ENCODE data around the gene TDRD10.
"Not testable (repeated sequence)": the region's sequence is repeated elsewhere in the genome, so short reads cannot be mapped to it uniquely, and the experiment has no call there.

The TDRD10 gene

DNA sequence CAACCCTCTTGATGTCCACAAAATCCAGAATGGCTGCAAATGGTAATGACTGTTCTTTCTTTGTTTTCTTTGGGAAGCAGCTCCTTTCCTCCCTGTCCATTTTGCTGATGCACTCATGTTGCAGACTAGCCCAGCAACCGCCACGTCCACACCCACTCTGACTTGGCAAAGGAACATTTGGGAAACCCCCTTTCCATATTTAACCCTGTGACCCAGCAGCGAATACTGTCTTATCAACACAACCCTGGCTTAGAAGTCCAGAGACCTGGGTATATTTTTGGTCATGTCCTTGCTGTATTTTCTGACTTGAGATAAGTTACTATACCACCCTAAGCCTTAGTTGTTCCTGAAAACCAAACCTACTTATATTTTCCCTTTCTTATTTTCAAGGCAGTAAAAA, 18.3 kb downstream of the TDRD10 start:
- no peak for DNase-seq

DNA sequence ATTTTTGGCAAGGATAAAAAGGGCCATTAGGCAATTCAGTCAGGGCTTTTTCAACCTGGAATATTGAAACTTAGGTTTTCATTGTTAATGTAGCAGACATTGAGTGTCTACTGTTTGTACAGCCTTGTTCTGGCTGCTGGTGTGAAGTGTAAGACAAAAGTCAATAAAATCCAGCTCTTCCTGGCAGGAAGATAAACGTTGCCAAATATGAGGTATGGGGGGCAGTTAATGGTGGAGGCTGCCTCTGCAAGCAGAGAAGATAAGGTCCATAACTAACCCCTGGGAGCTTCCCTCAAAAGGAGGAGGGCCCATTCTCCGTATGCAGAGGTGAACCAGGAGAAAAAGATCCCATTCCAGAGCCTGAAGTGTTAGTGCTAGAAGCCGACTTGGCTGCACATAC, 19.7 kb downstream of the TDRD10 start:
- no peak for DNase-seq

GRCh38 chr1:154524881-154525280, 22.9 kb downstream of the TDRD10 start:
- DNase-seq = no peak

DNA sequence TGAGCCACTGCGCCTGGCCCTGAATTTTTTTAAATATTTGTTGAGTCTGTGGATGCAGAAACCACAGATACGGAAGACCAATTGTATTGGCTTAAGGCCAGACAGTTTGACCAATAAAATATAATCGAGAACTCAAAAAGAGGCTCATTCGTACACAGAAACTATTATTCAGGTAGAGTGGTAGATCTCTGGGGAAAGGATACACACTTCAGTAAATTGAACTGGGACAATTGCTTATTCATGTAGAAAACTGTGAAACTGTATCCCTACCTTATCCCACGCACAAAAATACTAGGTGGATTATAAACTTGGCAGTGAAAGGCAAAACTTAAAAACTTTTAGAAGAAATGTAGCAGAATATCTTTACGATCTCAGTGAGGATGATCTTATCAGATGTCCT, 25.2 kb downstream of the TDRD10 start:
- DNase-seq = no peak

DNA sequence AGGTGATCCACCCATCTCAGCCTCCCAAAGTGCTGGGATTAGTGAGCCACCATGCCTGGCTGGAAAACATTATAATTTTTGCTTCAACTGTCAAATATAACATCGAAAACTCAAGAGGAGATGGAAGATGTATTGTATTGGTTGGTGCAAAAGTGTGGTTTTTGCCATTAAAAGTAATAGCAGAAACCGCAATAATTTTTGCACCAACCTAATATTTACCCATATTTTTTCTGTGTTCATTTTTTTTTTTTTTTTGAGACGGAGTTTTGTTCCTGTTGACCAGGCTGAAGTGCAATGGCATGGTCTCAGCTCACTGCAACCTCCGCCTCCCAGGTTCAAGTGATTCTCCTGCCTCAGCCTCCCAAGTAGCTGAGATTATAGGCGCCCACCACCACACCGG, 27.3 kb downstream of the TDRD10 start:
- DNase-seq = no peak

DNA sequence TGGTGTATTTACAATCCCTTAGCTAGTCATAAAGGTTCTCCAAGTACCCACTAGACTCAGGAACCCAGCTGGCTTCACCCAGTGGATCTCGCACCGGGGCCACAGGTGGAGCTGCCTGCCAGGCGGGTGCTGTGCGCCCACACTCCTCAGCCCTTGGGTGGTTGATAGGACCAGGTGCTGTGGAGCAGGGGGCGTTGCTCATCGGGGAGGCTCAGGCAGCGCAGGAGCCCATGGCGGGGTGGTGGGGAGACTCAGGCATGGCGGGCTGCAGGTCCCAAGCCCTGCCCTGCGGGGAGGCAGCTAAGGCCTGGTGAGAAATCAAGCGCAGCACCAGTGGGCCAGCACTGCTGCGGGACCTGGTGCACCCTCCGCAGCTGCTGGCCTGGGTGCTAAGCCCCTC, 29.9 kb downstream of the TDRD10 start:
- not testable (repeated sequence) for DNase-seq

- peak; percentile 58 for DNase-seq
These were observed 32.2 kb downstream of the TDRD10 start for GRCh38 chr1:154533952-154534844.

DNA sequence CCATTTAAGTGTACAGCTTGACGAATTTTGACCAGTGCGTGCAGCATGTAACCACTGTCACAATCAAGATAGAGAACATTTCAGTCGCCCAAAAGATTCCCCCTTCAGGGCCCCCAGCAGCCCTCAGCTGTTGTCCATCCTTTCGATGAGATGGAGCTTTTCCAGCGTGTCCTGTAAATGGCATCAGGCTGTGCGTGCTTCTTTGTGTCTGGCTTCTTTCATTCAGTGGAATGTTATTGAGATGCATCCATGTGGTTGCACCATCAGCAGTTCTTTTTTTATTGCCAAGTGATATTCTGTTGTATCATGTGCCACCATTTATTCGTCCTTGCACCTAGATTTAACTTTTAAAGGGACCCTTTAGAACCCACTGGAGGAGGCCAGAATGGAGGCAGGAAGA, 34.6 kb downstream of the TDRD10 start:
- DNase-seq = no peak

GRCh38 chr1:154539486-154540483, 37.8 kb downstream of the TDRD10 start:
- DNase-seq = no peak

GRCh38 chr1:154541231-154541630, 39.2 kb downstream of the TDRD10 start:
- DNase-seq = no peak

GRCh38 chr1:154546264-154547063, 44.4 kb downstream of the TDRD10 start:
- peak; percentile 61 for DNase-seq

DNA sequence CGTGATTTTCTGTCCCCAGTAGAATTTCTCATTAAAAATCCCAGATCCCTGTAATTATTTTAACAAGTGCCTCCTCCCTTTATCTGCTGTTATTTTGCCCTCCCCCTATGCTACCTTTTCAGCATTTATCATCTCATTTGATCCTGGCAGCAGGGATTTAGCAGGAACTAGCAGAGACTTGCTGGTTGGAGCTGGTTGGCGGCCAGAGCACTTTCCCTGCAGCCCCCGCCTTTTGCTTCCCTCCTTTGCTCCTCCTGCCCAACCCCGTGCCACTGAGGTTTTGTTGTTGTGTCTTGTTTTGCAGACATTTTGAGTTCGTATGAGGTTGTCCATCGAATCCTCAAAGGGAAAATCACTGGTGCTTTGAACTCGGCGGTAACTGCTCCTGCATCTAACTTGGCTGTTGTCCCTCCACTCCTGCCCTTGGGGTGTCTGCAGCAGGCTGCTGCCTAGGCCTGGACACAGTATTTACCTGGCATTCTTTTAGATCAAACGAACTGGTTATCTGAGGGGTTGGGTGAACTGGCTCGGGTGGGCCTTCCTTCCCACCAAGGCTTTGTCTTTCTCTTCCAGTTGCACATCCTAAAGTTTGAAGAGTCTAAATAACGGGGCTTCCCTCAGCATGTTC, 45.2 kb downstream of the TDRD10 start:
- DNase-seq = no peak

DNA sequence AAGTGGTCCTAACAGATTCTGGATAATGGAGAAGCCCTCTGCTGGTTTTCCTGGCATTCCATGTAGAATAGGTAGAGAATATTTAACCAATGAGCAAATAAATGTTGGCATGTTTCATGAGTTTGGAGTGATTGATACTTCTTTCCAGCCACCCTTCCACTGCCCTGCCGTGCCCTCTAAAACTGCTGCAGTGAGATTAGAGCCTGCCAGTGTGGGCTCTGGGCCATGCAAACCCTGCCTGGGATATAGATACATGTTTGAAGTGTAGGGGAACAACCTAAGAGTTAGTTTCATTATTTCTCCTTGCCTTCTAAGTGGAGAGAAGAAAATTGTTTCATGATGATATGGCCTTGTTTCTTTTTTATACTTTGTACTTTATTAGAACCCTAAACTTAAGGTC, 46.0 kb downstream of the TDRD10 start:
- no peak for DNase-seq

DNA sequence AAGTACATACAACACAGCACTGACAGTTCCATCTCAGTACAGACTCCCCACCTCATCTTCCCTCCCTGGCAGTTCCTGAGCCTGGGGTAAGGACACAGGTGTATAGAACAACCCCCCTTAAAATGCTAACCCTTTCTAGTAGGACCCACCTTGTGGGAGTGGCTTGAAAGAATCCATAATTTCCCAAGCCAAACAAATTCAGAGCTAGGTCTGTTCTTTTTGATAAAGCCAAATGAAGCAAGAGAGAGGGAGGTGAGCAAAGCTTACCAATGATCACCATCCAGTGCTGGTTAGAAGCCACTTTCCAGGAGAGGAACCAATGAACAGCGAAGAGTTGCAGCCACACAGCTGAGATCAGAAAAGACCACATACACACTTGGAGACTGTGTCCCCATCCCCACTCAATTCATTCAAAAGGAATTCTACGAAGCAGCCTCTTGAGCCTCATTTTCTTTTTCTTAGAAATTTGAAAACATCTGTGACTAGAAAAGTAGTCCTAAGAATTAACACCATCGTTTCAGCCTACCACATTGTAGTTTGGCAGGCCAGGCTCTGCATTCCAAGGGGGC, 47.3 kb downstream of the TDRD10 start:
- DNase-seq = no peak

- DNase-seq = no peak
These were observed 48.1 kb downstream of the TDRD10 start for GRCh38 chr1:154550070-154550469.

GRCh38 chr1:154550657-154551056, 48.6 kb downstream of the TDRD10 start:
- DNase-seq = no peak

- DNase-seq = no peak
These were observed 49.5 kb downstream of the TDRD10 start for GRCh38 chr1:154551474-154551873.

DNA sequence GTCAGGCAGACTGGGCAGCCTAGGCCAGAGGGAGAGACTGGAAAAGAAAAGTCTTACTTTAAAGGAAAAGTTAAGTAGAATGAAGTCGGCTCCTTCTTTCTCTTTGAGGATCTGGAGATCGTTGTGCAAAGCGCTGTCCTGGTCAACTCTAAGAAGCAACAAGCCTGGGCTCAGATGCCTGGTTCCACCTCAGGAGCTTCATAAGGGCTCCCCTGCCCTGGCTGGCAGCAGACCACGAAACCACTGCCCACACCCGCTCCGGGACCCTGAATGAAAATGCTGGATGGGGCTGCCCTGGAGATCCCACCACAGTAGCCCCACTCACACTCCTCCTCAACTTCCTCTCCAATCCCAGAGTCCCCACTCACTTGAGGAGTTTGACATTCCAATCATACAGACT, 50.0 kb downstream of the TDRD10 start:
- no peak for DNase-seq

GRCh38 chr1:154553056-154554030, 51.3 kb downstream of the TDRD10 start:
- no peak for DNase-seq

DNA sequence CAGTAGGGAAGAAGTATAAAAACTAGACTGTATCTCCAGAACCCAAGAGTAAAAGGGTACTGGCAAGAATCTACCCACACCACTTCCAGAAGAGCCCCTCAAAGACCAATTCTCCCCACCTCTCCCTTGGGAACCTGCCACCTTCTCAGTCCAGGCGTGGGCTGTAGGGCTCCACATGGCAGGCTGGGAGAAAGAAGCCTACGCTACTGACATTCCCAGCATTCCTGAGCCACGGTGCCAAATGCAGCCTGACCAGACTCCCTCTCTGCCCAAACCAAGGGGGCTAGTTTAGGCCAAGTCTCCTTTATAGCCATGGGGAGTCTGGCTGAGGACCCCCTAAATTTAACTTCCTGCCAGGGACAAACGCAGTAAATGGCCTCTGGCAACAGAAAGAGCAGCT, 54.4 kb downstream of the TDRD10 start:
- DNase-seq = no peak
